Naive thymus-derived CD4-positive, alpha-beta T cell (primary cell): ENCODE data around the gene SEPTIN5. TPM values are rescaled to one million over a fixed set of nuclear protein-coding genes. Genes with fewer than 3 reads are reported as not detected.

ENCODE experiments used
- ATAC-seq: fragments of 150-1000 bp; cut with Tn5 transposase; 2 replicates; pipeline ENCODE4 v1.10.0; 2021; ENCODE audit warnings: mild to moderate bottlenecking, moderate library complexity
- CTCF ChIA-PET: fragments of 350-600 bp; sonication (Branson Sonifier 250); formaldehyde crosslinking; loops from one replicate; lab custom pipeline; 2021; ENCODE audit warnings: antibody characterized with exemption; lab: Charles Lee
- POLR2A ChIA-PET: fragments of 350-600 bp; sonication (Branson Sonifier 250); formaldehyde crosslinking; loops from one replicate; lab custom pipeline; 2021; ENCODE audit warnings: antibody characterized with exemption, inconsistent platforms; lab: Charles Lee
- DNase-seq, 9 donors: peaks; one replicate each; pipeline versions ENCODE4 v3.0.0 to v3.0.0-alpha.2; 2020 to 2022; ENCODE audit warnings: mixed read lengths in 1 of 9
- H3K27ac ChIP-seq: one replicate; pipeline ENCODE4 v1.7.0; 2013; ENCODE audit warnings: mild to moderate bottlenecking, low read depth, low read length, moderate library complexity
- H3K27me3 ChIP-seq, 2 donors: one replicate each; pipeline ENCODE4 v1.7.0; 2013; ENCODE audit warnings: low read length in 2 of 2, mild to moderate bottlenecking in 2 of 2, moderate library complexity in 2 of 2; ENCODE audit not compliant: control insufficient read depth in 2 of 2, insufficient read depth in 2 of 2
- H3K36me3 ChIP-seq, 3 experiments: 1 replicate in 2 of 3; 2 replicates in 1 of 3; pipeline ENCODE4 v1.7.0; 2013; ENCODE audit warnings: low read length in 3 of 3, mild to moderate bottlenecking in 3 of 3, moderate library complexity in 1 of 3; ENCODE audit not compliant: insufficient read depth in 3 of 3, control insufficient read depth in 2 of 3
- H3K4me1 ChIP-seq, 2 donors: one replicate each; pipeline ENCODE4 v1.7.0; 2013; ENCODE audit warnings: low read length in 2 of 2, mild to moderate bottlenecking in 2 of 2, moderate library complexity in 1 of 2; ENCODE audit not compliant: control insufficient read depth in 2 of 2, insufficient read depth in 2 of 2
- H3K4me3 ChIP-seq: 2 replicates; pipeline ENCODE4 v1.7.0; 2013; ENCODE audit warnings: mild to moderate bottlenecking, low read length
- H3K9me3 ChIP-seq, 3 experiments: 1 replicate in 2 of 3; 2 replicates in 1 of 3; pipeline ENCODE4 v1.7.0; 2013; ENCODE audit warnings: low read length in 3 of 3; ENCODE audit not compliant: control insufficient read depth in 2 of 3
- H3K27ac Mint-ChIP-seq, 9 donors: one replicate each; pipeline ENCODE4 v1.8.0; 2020 to 2022; ENCODE audit warnings: mixed read lengths in 9 of 9, mild to moderate bottlenecking in 8 of 9, moderate library complexity in 5 of 9, inconsistent platforms in 2 of 9
- H3K27me3 Mint-ChIP-seq, 5 donors: one replicate each; pipeline ENCODE4 v1.8.0; 2021 to 2022; ENCODE audit warnings: mixed read lengths in 5 of 5, mild to moderate bottlenecking in 1 of 5
- H3K36me3 Mint-ChIP-seq, 5 donors: one replicate each; pipeline ENCODE4 v1.8.0; 2020 to 2022; ENCODE audit warnings: mixed read lengths in 5 of 5, mild to moderate bottlenecking in 3 of 5, inconsistent platforms in 1 of 5
- H3K4me1 Mint-ChIP-seq, 7 donors: one replicate each; pipeline ENCODE4 v1.8.0; 2020 to 2022; ENCODE audit warnings: mixed read lengths in 7 of 7, mild to moderate bottlenecking in 3 of 7, inconsistent platforms in 1 of 7
- H3K4me3 Mint-ChIP-seq, 10 donors: one replicate each; pipeline ENCODE4 v1.8.0; 2020 to 2022; ENCODE audit warnings: mild to moderate bottlenecking in 10 of 10, mixed read lengths in 10 of 10, moderate library complexity in 6 of 10, inconsistent platforms in 2 of 10
- H3K9me3 Mint-ChIP-seq, 11 donors: one replicate each; pipeline ENCODE4 v1.8.0; 2020 to 2022; ENCODE audit warnings: mixed read lengths in 11 of 11, mild to moderate bottlenecking in 4 of 11, inconsistent platforms in 1 of 11, moderate library complexity in 1 of 11
- intact Hi-C, 2 donors: fragments of 100-400 bp; cut with micrococcal nuclease; formaldehyde crosslinking; loops; one replicate each; pipeline ENCODE4 v1.15.1; 2023
- polyA plus RNA-seq, 2 donors: library from polyadenylated mRNA; unstranded; fragments of 300-500 nt; fragmentation: Illumina TruSeq; gene quantifications; one replicate each; pipeline ENCODE4 v1.2.3, GENCODE V29; 2021
- total RNA-seq, 6 experiments: library from RNA in 5 of 6; stranded (reverse) in 5 of 6; gene quantifications; 1 replicate in 5 of 6; 2 replicates in 1 of 6; pipeline ENCODE4 v1.2.3 and lab custom pipeline; 2021 to 2026

The SEPTIN5 gene
- total and polyA plus RNA-seq, 7 experiments from 2014 or later, result 0.22 to 4.2 (median 0.49) TPM; not detected in 3

DNA sequence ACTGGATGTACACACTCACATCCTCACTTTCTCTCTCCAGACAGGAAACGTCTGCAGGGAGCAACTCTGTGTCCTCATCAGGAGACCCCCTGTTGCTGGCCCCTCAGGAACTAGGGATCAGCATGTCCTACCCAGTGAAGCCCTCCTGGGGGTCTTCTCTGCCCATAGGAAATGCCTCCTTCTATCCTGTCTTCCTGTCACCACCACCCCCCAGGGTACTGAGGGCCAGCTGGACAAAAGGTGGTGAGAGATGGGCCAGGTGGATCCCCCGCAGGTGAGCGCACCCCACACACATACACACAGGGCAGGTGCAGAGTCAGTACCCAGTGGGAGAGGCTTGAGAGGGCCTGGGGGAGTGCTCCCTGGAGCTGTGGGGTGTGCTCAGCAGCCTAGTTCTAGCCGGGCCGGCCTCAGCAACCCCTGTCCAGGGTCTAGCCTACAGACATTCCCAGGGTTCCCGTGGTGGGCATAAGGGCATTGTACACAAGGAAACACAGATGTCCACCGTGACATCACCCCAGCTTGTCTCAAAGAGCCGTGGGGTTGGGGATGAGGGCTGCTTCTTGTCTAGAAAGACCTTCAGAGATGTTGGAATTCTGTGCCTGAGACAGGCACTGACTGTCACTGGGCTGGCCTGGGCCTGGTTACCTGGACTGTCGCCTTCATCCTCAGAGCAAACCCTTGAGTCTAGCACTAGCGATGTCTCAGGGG, 18.3 kb downstream of the SEPTIN5 start:
- Mint-ChIP-seq H3K27me3 (peaks cover 0 to 7% (median 0%) of the 10 kb centered on the region in 5 donors), H3K4me3 (no peak overlapping the region), H3K4me1 (peaks cover 0 to 5% (median 2%) of the 10 kb centered on the region in 7 donors), H3K9me3 (no peaks in the 10 kb centered on the region), H3K36me3 (no peaks in the 10 kb centered on the region), H3K27ac (peak overlapping the region in 1 of 9 donors; percentile 47)
- POLR2A ChIA-PET, result no interaction called here
- CTCF ChIA-PET, result interaction anchor here (0.6 to 3.5 kb wide), 4 partner anchors 24 to 215 kb away, joined by 3 to 27 read pairs (median 10); no protein-coding TSS in a partner anchor
- H3K9me3 ChIP-seq, result no peaks in the 10 kb centered on the region
- ATAC-seq (no peak), DNase-seq (no peak)
- no peaks in the 10 kb centered on the region for H3K27me3 ChIP-seq
- no peaks in the 10 kb centered on the region for H3K4me1 ChIP-seq
- no peak overlapping the region for H3K27ac ChIP-seq
- H3K4me3 ChIP-seq, result no peak overlapping the region
- no peaks in the 10 kb centered on the region for H3K36me3 ChIP-seq
- intact Hi-C loops, result loop anchor here in 1 of 2 donors (5.0 kb wide), 1 partner anchor 160 kb away; no protein-coding TSS in a partner anchor

DNA sequence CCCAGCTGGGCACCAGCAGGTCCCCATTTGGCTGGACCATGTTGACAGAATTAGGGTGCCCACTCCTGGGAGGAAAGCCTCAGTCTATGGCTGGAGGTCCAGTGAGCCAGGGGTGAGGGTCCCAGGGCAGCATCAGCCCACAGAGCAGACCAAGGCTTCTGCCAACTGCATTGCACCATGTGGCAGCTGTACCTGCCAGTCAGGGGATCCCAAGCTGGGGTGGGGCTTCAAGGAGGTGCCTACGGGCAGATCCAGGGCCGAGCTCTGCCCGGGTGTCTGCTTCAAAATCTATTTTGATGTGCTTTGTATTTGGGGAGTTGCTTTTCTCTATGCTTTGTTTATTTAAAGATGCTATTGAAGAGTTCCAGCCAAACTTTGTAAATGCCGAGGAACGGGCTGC, 19.5 kb downstream of the SEPTIN5 start:
- Histone ChIP-seq H3K4me3 (no peak overlapping the region), H3K27ac (no peak overlapping the region), H3K9me3 (no peaks in the 10 kb centered on the region), H3K27me3 (no peaks in the 10 kb centered on the region), H3K36me3 (no peaks in the 10 kb centered on the region), H3K4me1 (no peaks in the 10 kb centered on the region)
- no peak for DNase-seq
- Mint-ChIP-seq H3K4me3 (no peak overlapping the region), H3K27me3 (peaks cover 0 to 2% (median 0%) of the 10 kb centered on the region in 5 donors), H3K4me1 (peaks cover 0 to 5% (median 2%) of the 10 kb centered on the region in 7 donors), H3K36me3 (no peaks in the 10 kb centered on the region), H3K9me3 (no peaks in the 10 kb centered on the region), H3K27ac (no peak overlapping the region)
- intact Hi-C loops, result loop anchor here in 1 of 2 donors (5.0 kb wide), 1 partner anchor 159 kb away; no protein-coding TSS in a partner anchor
- POLR2A ChIA-PET, result no interaction called here
- CTCF ChIA-PET, result interaction anchor here (0.6 to 1.5 kb wide), 4 partner anchors 88 to 177 kb away, joined by 3 read pairs; no protein-coding TSS in a partner anchor
- ATAC-seq, result no peak

DNA sequence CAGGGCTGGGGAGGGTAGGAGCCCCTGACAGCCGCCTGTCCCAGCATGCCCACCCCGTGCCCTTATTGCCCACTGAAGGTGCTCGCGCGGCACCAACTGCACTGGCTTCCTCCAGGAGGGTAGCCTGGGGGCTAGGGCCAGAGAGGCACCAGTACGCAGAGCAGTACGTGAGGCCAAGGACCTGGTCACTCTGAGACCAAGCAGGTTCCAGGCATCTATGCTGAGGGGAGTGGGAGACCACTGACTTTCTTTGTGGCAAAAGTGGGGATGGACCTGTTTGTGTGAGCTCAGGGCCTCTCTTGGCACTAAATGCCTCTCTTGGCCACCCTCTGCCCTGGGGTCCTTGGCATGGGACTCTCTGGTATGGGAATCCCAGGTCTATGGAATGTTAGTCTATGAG, 19.9 kb downstream of the SEPTIN5 start:
- Mint-ChIP-seq H3K27me3 (peaks cover 0 to 2% (median 0%) of the 10 kb centered on the region in 5 donors), H3K4me3 (no peak overlapping the region), H3K27ac (no peak overlapping the region), H3K9me3 (no peaks in the 10 kb centered on the region), H3K4me1 (peaks cover 0 to 5% (median 2%) of the 10 kb centered on the region in 7 donors), H3K36me3 (no peaks in the 10 kb centered on the region)
- no peaks in the 10 kb centered on the region for H3K4me1 ChIP-seq
- POLR2A ChIA-PET, result no interaction called here
- no peak overlapping the region for H3K27ac ChIP-seq
- no peaks in the 10 kb centered on the region for H3K27me3 ChIP-seq
- ATAC-seq (no peak), DNase-seq (no peak)
- H3K36me3 ChIP-seq, result no peaks in the 10 kb centered on the region
- CTCF ChIA-PET, result interaction anchor here (0.6 to 1.5 kb wide), 3 partner anchors 88 to 176 kb away, joined by 3 read pairs; no protein-coding TSS in a partner anchor
- no peak overlapping the region for H3K4me3 ChIP-seq
- H3K9me3 ChIP-seq, result no peaks in the 10 kb centered on the region
- intact Hi-C loops, result loop anchor here in 1 of 2 donors (5.0 kb wide), 1 partner anchor 158 kb away; no protein-coding TSS in a partner anchor

DNA sequence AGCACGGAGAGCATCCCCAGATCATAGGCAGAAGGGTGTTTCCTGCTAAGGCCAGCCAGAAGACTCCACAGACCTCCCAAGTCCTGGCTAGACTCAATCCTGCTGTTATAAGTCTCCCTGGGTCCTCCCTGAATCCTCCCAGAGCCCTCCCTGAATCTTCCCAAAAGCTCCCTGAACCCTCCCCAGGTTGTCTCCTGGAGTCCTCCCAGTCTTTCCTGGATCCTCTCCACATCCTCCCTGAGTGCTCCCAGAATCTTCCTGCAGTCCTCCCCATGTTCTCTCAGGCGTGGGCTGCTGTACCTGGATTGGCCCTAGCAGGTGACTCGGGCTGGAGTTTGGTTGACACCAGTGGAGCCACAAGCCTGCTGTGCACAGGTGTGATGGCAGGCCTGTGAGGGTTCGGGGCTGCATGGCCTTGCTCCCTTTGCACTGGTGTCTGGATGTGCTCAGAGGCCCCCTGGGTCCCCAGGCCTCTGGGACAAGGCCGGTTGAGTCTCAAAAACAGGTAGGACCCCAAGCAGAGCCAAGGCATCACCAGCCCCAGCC, 20.6 kb downstream of the SEPTIN5 start:
- intact Hi-C loops, result loop anchor here in 1 of 2 donors (5.0 kb wide), 1 partner anchor 157 kb away; no protein-coding TSS in a partner anchor
- Mint-ChIP-seq H3K9me3 (no peaks in the 10 kb centered on the region), H3K27ac (no peak overlapping the region), H3K27me3 (peaks cover 0 to 2% (median 0%) of the 10 kb centered on the region in 5 donors), H3K4me3 (no peak overlapping the region), H3K36me3 (no peaks in the 10 kb centered on the region), H3K4me1 (peaks cover 0 to 5% (median 2%) of the 10 kb centered on the region in 7 donors)
- no peak for ATAC-seq
- H3K27ac ChIP-seq, result no peak overlapping the region
- no peaks in the 10 kb centered on the region for H3K27me3 ChIP-seq
- no peak for DNase-seq
- no peak overlapping the region for H3K4me3 ChIP-seq
- CTCF ChIA-PET, result no interaction called here
- no peaks in the 10 kb centered on the region for H3K36me3 ChIP-seq
- H3K9me3 ChIP-seq, result no peaks in the 10 kb centered on the region
- POLR2A ChIA-PET, result no interaction called here
- H3K4me1 ChIP-seq, result no peaks in the 10 kb centered on the region

DNA sequence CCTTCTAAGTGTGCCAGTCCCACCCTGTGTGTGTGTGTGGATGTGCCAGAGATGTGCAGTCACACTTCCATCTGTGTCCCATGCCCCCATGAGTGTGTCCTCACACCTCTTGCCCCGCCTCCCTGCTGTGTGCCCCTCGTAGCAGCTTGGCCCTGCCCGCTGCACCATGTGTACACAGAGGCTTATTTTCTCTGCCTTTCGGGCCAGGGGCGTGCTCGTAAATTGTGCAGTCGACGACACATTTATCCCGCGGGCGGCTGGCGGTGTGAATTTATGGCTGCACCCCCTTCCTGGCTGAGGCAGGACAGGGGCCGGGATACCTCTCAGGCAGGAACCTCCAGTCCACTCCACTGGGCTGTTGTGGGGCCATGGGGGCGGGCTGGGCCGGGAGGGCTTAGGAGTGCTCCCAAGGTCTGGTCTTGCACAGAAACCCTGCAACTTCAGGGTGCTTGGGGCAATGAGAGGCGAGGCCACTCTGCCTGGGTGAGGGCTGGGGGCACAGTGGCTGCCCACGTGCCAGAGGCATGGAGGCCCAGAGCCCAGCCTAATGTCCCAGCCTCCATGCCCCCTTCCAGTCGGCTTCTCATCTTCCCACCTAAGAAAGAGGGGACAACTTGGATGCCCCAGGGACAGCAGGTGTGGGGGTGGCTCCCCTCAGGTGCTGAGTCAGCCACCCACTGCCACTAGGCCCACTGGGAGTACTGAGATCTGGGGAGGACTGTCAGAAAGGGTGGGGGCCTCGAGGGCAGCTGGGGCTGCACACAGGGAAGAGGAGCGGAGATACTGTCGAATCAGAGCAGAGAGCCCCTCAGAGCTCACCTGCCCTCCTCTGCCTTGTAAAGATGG, 21.6 kb downstream of the SEPTIN5 start:
- intact Hi-C loops, result no loop called here
- Histone ChIP-seq H3K9me3 (no peaks in the 10 kb centered on the region), H3K4me1 (no peaks in the 10 kb centered on the region), H3K36me3 (no peaks in the 10 kb centered on the region), H3K4me3 (no peak overlapping the region), H3K27ac (no peak overlapping the region), H3K27me3 (no peaks in the 10 kb centered on the region)
- H3K4me1 Mint-ChIP-seq, result no peaks in the 10 kb centered on the region
- ChIA-PET POLR2A (no interaction called here), CTCF (no interaction called here)
- ATAC-seq, result no peak
- DNase-seq, result no peak
- H3K4me3 Mint-ChIP-seq, result no peak overlapping the region
- H3K27ac Mint-ChIP-seq, result no peak overlapping the region
- no peaks in the 10 kb centered on the region for H3K9me3 Mint-ChIP-seq
- H3K27me3 Mint-ChIP-seq, result no peaks in the 10 kb centered on the region
- H3K36me3 Mint-ChIP-seq, result no peaks in the 10 kb centered on the region

DNA sequence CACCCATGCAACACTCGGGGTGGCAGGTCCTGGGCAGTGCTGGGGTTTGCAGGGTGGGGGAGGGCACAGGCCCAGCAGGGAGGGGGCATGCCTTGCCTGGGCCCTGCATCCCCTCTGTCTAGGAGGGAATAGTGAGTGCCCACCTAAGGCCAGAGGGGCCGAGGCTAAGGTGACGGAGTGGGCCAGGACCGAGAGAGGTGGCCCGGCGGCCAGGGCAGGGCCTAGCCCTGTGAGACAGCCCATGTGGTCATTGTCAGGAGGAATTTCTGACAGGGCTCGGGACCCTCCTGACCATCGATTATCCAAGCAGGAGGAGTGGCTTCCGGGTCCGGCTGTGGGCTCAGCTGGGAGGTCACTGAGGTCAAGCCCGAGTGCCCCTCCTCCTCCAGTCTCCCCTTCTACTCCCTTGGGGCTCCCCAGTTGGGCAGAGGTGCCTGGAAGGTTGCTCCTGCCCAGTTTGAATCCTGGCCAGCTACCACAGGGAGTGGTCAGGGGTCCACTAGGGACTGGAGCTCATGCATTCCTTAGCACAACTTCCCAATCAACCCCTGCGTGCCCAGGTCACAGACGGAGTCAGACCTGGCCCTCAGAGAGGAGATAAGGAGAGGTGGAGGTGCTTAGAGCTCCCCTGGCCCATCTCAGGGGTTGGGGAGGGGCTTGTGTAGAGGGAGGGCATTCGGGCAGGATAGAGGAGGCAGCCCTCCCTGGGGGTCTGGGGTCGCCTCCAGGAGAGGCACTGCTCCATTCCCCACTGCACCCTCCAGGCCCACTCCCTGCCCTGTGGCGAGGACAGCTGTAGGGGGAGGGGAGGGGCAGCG, 23.8 kb downstream of the SEPTIN5 start:
- H3K36me3 ChIP-seq, result no peaks in the 10 kb centered on the region
- no peaks in the 10 kb centered on the region for H3K27me3 ChIP-seq
- no peaks in the 10 kb centered on the region for H3K4me1 Mint-ChIP-seq
- no peaks in the 10 kb centered on the region for H3K36me3 Mint-ChIP-seq
- POLR2A ChIA-PET, result no interaction called here
- no peak overlapping the region for H3K4me3 ChIP-seq
- H3K27me3 Mint-ChIP-seq, result no peaks in the 10 kb centered on the region
- H3K9me3 Mint-ChIP-seq, result no peaks in the 10 kb centered on the region
- no peak overlapping the region for H3K27ac Mint-ChIP-seq
- intact Hi-C loops, result no loop called here
- CTCF ChIA-PET, result no interaction called here
- no peak for ATAC-seq
- DNase-seq, result no peak
- H3K4me3 Mint-ChIP-seq, result no peak overlapping the region
- H3K4me1 ChIP-seq, result no peaks in the 10 kb centered on the region
- no peaks in the 10 kb centered on the region for H3K9me3 ChIP-seq
- H3K27ac ChIP-seq, result no peak overlapping the region
